Stimulated activated CD8-positive, alpha-beta memory T cell treated with anti-CD3 and anti-CD28 coated beads, Interleukin-7, amount 100 ng/mL, for 1 hour (primary cell): ENCODE data around the gene GSTT2.
"Not testable (repeated sequence)": the region's sequence is repeated elsewhere in the genome, so short reads cannot be mapped to it uniquely, and the experiment has no call there.

Experiments
- DNase-seq, 2 donors: peaks; one replicate each; pipeline ENCODE4 v3.0.0-alpha.2; 2020; ENCODE audit warnings: low read depth in 2 of 2

GSTT2 gene

DNA sequence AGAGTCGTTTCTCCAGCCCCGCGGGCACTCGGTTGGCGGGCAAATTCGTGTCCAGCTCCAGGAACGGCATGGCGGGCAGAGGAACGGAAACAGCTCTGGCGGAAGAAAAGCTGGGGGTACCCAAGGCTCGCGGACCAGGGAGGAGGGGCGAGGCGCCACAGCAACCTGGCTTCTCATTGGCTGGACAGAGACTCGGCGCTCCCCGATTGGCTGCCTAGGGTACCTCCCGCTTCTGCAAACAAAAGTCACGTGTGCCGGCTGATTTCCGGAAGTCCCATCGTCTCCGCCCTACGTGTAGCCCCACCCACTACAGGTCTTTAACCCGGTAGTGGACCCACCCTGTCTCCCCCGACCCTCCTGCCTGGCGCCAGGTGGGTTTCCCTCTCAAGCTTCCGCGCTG lies 5.6 kb upstream of the GSTT2 start, which contains the start of gene DDT:
Gene DDT, minus strand, starts transcription at position 97 of the 400 bp plus-strand sequence. Its CDS starts 27 bp downstream, at position 70.
- DNase-seq: not testable (repeated sequence)

GRCh38 chr22:23974836-23975352 lies 5.0 kb upstream of the GSTT2 start:
- not testable (repeated sequence) for DNase-seq

DNA sequence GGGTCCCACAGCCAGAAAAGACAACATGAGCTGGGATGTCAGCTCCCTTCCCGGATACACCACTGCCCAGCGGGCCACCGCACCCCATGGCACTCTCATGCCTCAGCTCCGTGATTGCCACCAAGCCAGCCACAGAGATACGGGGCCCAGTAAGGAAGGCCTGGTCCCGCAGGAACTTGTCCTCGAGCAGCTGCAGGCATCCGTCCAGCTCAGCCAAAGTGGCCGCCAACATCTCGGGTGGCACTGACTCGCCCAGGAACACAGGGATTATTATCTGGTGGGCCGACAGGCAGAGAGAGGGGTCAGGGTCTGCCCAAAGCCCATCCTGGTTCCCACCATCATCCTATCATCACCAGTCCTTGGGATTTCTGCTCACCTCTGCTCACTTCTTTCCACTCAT lies 2.6 kb upstream of the GSTT2 start:
- DNase-seq: not testable (repeated sequence)

- not testable (repeated sequence) for DNase-seq
These were observed 633 bp downstream of the GSTT2 start for GRCh38 chr22:23980567-23980966.

DNA sequence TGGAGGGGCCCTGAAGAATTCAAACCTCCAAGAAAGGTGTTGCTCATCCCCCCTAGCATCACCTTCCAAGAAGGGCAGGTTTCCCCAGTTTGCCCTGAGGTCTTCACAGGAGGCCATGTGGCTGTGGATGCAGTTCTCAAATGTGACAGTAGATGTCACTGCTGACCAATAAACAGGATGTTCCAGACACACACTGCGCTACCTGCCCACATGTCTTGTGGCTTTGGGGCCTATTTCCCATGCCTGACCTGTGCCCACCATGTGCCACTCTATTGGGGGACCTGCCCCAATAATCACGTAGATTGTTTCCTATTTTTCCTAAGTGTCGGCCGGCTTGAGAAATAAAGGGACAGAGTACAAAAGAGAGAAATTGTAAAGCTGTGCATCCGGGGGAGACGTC lies 4.5 kb downstream of the GSTT2 start:
- DNase-seq: no peak

DNA sequence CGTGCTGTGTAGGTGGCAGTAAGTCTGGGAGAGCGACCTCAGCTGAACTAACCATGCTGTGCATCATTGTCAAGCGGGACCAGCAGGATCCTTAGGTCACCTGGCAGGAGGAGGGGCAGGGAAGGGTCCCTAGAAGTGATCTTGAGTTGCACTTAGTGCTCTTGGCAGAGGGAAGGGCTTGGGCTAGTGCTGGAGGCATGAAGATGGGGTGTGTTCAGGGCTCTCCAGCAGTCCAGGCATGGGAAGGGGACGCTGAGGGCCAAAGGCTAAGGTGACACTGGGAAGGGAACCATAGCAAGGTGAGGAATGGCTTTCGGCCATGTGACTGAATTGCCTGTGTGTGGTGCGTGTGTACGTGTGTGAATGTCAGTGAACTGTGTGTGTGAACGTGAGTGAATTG lies 6.2 kb downstream of the GSTT2 start:
- DNase-seq: not testable (repeated sequence)

DNA sequence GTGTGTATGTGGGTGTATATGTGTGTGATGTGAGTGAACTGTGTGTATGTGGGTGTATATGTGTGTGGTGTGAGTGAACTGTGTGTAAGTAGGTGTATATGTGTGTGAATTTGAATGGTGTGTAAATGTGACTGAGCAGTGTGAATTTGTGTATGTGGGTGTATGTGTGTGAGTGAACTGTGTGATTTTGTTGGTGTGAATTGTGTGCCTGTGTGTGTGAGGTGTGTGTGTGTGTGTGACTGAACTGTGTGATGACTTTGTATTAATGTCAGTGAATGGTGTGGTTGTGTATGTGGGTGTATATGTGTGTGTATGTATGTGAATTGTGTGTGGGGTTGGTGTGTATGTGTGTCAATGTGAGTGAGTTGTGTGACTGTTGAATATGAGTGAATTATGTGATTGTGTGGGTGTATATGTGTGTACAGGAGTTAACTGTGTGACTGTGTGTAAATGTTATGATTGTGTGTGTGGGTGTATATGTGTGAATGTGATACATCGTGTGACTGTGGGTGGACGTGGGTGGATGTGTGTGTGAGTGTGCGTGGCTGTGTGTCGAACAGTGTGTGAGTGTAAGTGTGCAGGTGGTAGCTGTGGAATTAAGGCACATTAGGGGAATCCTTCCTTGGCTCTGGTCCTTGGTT lies 6.7 kb downstream of the GSTT2 start:
- not testable (repeated sequence) for DNase-seq

GRCh38 chr22:23989583-23990244 lies 9.8 kb downstream of the GSTT2 start:
- DNase-seq: not testable (repeated sequence)

DNA sequence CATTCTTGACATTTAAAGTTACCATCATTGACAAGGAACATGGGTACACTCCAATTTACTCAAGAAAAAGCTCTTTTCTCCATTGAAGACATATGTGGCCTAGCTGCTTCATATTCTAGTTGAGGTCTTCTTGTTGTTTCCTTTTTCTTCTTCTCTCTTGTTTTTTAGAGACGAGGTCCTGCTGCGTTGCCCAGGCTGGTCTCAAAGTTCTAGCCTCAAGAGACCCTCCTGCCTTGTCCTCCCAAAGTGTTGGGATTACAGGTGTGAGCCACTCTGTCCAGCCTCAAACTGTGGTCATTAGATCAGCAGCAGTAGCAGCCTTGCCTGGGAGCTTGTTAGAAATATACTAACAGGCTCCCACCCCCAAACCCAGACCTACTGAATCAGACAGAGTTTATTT lies 13.1 kb downstream of the GSTT2 start:
- not testable (repeated sequence) for DNase-seq

DNA sequence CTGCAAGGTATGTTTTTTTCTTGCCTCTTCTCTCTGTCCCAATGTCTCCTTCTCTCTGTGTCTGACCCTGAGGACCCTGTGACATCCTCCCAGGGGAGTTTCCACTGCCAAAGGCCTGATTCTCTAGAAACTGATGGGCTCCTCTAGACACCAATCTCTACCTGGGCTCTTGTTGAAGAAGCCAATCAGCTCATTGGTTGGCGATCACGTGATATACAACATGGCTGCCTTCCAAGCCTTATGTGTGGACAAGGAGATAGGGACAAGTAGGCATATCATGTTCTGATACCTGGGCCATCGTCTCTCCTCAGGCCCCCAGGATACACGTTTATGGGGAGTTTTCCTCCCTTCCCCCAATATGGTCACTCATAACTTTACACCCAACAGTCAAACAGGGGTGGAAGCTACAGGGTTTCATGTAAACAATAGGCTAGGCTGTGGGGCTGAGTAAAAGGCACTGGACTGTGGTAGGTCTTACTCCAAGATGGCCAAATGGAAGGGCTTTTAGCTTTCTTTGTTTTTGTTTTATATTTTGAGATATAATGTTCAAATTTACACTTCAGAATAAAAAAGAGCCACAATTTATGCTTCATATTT lies 13.7 kb downstream of the GSTT2 start:
- DNase-seq: not testable (repeated sequence)

- DNase-seq: no peak
These were observed 17.2 kb downstream of the GSTT2 start for GRCh38 chr22:23997092-23997491.

GRCh38 chr22:23999779-24000178 lies 19.8 kb downstream of the GSTT2 start:
- DNase-seq: not testable (repeated sequence)

- DNase-seq: no peak
These were observed 21.4 kb downstream of the GSTT2 start for GRCh38 chr22:24001314-24001713.

DNA sequence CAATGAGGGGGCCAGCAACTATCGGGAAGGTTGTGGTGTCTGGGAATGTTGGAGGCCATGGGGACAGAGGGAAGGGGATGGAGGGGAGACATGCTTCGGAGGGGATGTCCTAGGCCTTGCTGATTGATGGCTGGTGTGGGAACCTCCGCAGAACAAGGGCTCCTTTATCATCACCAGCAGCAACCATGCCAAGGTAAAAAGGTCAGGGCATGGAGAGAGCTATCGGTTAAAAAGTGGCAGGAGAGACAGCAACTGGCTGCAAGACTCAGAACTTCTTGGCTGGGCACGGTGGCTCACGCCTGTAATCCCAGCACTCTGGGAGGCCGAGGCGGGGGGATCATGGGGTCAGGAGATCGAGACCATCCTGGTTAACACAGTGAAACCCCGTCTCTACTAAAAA lies 22.3 kb downstream of the GSTT2 start:
- no peak for DNase-seq

GRCh38 chr22:24002851-24003250 lies 22.9 kb downstream of the GSTT2 start:
- no peak for DNase-seq

GRCh38 chr22:24003887-24004286 lies 24.0 kb downstream of the GSTT2 start:
- DNase-seq: no peak

- no peak for DNase-seq
These were observed 25.3 kb downstream of the GSTT2 start, which contains the start of gene GSTT4 for GRCh38 chr22:24005201-24005600. GSTT4 (minus strand) TSS chr22:24005453; CDS start chr22:24005356, 97 bp downstream.

DNA sequence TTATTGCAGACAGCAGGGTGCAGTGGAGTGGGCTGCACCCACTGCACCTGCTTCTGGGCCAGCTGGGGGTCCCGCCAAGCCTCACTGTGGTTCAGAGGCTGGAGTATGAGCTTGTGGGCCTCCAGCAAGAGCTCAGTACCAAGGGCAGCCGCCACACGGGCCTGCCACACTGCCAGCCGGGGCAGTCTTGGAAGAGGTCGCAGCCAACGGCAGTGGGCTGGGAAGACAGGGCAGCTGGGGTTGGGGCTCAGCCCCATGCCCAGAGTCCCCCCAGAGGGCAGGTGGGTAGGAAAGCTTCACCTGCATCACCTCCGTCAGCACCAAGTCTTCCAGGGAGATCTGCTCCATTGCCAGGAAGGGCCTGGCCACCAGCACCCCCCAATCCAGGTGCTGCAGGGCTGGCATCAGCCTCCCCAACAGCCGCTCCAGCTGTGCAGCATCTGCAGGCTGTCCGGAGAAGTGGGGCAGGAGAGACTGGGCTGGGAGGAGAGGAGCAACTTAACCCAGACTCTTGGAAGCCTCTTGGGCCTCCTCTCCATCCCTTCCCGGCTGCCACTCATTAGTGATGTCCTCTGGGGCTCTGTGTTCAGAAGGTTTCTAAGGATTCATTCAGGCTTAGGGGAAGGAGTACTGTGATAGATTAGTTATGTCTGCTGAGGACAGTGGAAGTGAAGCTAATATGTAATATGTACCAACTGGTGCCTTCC lies 26.4 kb downstream of the GSTT2 start:
- no peak for DNase-seq

DNA sequence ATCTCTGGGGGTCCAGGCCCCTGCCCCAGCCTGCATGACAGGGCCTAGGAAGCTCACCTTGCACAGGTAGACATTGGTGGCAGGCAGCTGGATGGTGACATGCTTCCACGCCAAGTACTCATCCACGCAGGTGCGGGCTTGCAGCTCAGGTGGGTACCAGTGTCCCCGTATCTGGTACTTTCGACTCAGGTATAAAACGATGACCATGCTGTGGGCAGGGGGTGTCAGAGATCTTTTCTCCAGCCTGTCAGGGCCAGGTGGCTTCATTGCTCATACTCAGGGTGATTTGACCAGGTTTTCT lies 26.9 kb downstream of the GSTT2 start:
- no peak for DNase-seq

DNA sequence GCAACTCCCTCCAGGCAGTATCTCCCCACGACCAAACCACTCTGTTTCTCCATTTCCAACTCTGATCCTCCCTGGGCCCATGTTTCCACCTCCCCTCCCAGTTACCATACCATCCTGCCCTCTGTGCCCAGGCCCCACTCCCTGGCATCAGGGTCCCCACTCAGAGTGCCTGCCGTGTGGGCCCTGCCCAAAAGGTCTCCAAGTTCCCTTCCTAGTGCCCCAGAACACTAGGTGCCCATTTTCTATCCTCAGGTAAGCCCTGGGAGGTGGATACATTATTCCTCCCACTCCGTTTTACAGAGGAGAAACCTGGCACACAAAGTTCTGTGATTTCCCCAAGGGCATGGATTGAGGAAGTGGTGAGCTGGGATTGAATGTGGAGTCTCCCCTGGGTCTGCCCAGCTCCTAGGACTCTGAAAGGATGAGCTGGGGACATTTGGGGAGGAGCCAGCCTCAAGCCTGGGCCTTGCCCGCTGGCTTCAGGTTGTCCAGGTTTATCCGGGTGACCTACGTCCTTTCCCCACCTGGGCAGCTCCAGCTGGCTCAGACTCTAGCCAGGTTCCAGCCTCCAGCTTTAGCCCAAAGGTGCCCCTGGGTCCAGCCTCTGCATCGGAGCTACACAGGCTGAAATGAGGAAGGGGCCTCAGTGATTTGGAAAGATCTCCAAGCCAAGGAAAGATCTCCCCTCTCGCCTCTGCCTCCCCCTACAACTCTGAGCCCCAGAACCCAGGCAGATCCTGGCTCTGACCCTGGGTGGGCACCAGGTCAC lies 27.5 kb downstream of the GSTT2 start:
- DNase-seq: no peak

GRCh38 chr22:24008022-24008283 lies 28.0 kb downstream of the GSTT2 start:
- DNase-seq: no peak
